Esophagus muscularis mucosa (tissue), 4 donors: ENCODE results near the gene PACRG. TPM values are rescaled to one million over a fixed set of nuclear protein-coding genes. Genes with fewer than 3 reads are reported as not detected.

ENCODE experiments used
- DNase-seq: peaks from one replicate; pipeline ENCODE4 v3.0.0-alpha.2; 2017; ENCODE audit errors: extremely low spot score
- H3K27ac ChIP-seq, 4 donors: fragments of 200-600 bp; sonication (generic); replicated peaks in 1 of 4; 1 replicate in 3 of 4; 2 replicates in 1 of 4; pipeline ENCODE4 v1.5.1; 2016 to 2019; ENCODE audit warnings: mild to moderate bottlenecking in 1 of 4
- H3K27me3 ChIP-seq, 4 donors: fragments of 200-600 bp; sonication (generic); one replicate each; pipeline versions ENCODE4 v1.5.1 to v1.6.0; 2016 to 2019
- H3K36me3 ChIP-seq, 4 donors: fragments of 200-600 bp; sonication (generic); one replicate each; pipeline ENCODE4 v1.5.1; 2016 to 2019
- H3K4me1 ChIP-seq, 4 donors: fragments of 200-600 bp; sonication (generic); one replicate each; pipeline ENCODE4 v1.5.1; 2016 to 2019
- H3K4me3 ChIP-seq, 4 donors: fragments of 200-600 bp; sonication (generic); 1 replicate in 2 of 4; 2 replicates in 2 of 4; pipeline ENCODE4 v1.5.1; 2016 to 2019; ENCODE audit warnings: mild to moderate bottlenecking in 4 of 4, moderate library complexity in 1 of 4
- H3K9me3 ChIP-seq, 4 donors: fragments of 200-600 bp; sonication (generic); 1 replicate in 3 of 4; 2 replicates in 1 of 4; pipeline ENCODE4 v1.5.1; 2016 to 2019
- CTCF ChIP-seq, 3 experiments: fragments of 200-600 bp in 2 of 3; fragments of 450-650 bp in 1 of 3; sonication (generic) in 2 of 3; IDR thresholded peaks; one replicate each; pipeline ENCODE4 v1.5.1; 2017 to 2019; ENCODE audit warnings: antibody characterized with exemption in 3 of 3, mild to moderate bottlenecking in 2 of 3, moderate library complexity in 1 of 3
- EP300 ChIP-seq: sonication (generic); formaldehyde crosslinking; IDR thresholded peaks from one replicate; pipeline ENCODE4 v1.6.1; 2017; ENCODE audit warnings: antibody characterized with exemption
- POLR2A ChIP-seq: fragments of 450-650 bp; IDR thresholded peaks from one replicate; pipeline ENCODE4 v1.6.1; 2017; ENCODE audit warnings: antibody characterized with exemption, moderate library complexity, mild to moderate bottlenecking, low read depth
- POLR2AphosphoS5 ChIP-seq, 2 donors: sonication (generic); formaldehyde crosslinking; IDR thresholded peaks; one replicate each; pipeline ENCODE4 v1.6.1; 2017; ENCODE audit warnings: antibody characterized with exemption in 2 of 2
- WGBS: methylation state at CpG from one replicate; pipeline ENCODE4 v1.1.5; 2018; 5-methylcytosine and 5-hydroxymethylcytosine counted together
- intact Hi-C: fragments of 100-400 bp; cut with DNase I; formaldehyde crosslinking; loops from one replicate; pipeline ENCODE4 v1.15.1; 2023
- total RNA-seq, 4 donors: library from RNA; depleted of rRNA; stranded (reverse); fragments of >200 nt; gene quantifications; one replicate each; pipeline versions ENCODE4 v1.1.0 to v1.2.1, GENCODE V29; 2016

The PACRG gene
- total RNA-seq, 4 donors from 2014 or later: 1.3 to 3.5 (median 1.8) TPM; not detected in 1

- H3K4me3 ChIP-seq: no peak overlapping the region
- no peak for DNase-seq
- H3K27me3 ChIP-seq: no peaks in the 10 kb centered on the region
- TF ChIP-seq CTCF (IDR thresholded peaks at IDR 0.05) (no peak), POLR2AphosphoS5 (IDR thresholded peaks at IDR 0.05) (no peak), POLR2A (no peak), EP300 (no peak)
- no peaks in the 10 kb centered on the region for H3K36me3 ChIP-seq
- no peaks in the 10 kb centered on the region for H3K4me1 ChIP-seq
- peaks cover 0 to under 1% (median 0%) of the 10 kb centered on the region in 4 donors for H3K9me3 ChIP-seq
- intact Hi-C loops: no loop called here
- WGBS: 87% methylated on average over 6 of the region's 6 CpGs
- H3K27ac ChIP-seq: no peak overlapping the region
Observed at GRCh38 chr6:163118941-163119340, 391.2 kb downstream of the PACRG start.

GRCh38 chr6:163120223-163120622 lies 392.4 kb downstream of the PACRG start:
- no peaks in the 10 kb centered on the region for H3K36me3 ChIP-seq
- no peaks in the 10 kb centered on the region for H3K9me3 ChIP-seq
- H3K4me1 ChIP-seq: no peaks in the 10 kb centered on the region
- no peaks in the 10 kb centered on the region for H3K27me3 ChIP-seq
- H3K27ac ChIP-seq: no peak overlapping the region
- intact Hi-C loops: no loop called here
- TF ChIP-seq POLR2A: no peak
- no peak for TF ChIP-seq CTCF (IDR thresholded peaks at IDR 0.05)
- no peak for TF ChIP-seq EP300
- TF ChIP-seq POLR2AphosphoS5 (IDR thresholded peaks at IDR 0.05): no peak
- no peak overlapping the region for H3K4me3 ChIP-seq
- DNase-seq: no peak
- 92% methylated on average over 3 of the region's 3 CpGs for WGBS

- Histone ChIP-seq H3K9me3 (no peaks in the 10 kb centered on the region), H3K27ac (no peak overlapping the region), H3K27me3 (no peaks in the 10 kb centered on the region), H3K4me3 (no peak overlapping the region), H3K4me1 (no peaks in the 10 kb centered on the region), H3K36me3 (no peaks in the 10 kb centered on the region)
- no peak for TF ChIP-seq POLR2A
- 66% methylated on average over 5 of the region's 5 CpGs for WGBS
- intact Hi-C loops: no loop called here
- no peak for DNase-seq
Observed at GRCh38 chr6:163121270-163121669, 393.5 kb downstream of the PACRG start.

DNA sequence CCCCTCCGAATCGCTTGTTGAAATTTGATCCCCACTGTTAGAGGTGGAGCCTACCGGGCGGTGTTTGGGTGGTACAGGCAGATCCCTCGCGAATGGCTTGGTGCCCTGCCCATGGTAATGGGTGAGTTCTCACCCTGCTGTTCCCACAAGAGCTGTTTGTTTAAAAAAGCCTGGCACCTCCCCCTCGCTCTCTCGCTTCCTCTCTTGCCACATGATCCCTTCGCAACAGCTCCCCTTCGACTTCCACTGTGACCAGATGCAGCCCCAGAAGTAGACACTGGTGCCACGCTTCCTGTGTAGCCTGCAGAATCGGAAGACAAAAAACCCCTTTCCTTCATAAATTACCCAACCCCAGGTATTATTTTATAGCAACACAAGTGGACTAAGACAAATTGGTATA lies 394.6 kb downstream of the PACRG start:
- no peaks in the 10 kb centered on the region for H3K4me1 ChIP-seq
- no peaks in the 10 kb centered on the region for H3K27me3 ChIP-seq
- TF ChIP-seq POLR2A (no peak), EP300 (no peak), CTCF (IDR thresholded peaks at IDR 0.05) (no peak), POLR2AphosphoS5 (IDR thresholded peaks at IDR 0.05) (no peak)
- DNase-seq: no peak
- intact Hi-C loops: no loop called here
- H3K4me3 ChIP-seq: no peak overlapping the region
- H3K27ac ChIP-seq: no peak overlapping the region
- WGBS: 93% methylated on average over 12 of the region's 12 CpGs
- H3K36me3 ChIP-seq: no peaks in the 10 kb centered on the region
- no peaks in the 10 kb centered on the region for H3K9me3 ChIP-seq

DNA sequence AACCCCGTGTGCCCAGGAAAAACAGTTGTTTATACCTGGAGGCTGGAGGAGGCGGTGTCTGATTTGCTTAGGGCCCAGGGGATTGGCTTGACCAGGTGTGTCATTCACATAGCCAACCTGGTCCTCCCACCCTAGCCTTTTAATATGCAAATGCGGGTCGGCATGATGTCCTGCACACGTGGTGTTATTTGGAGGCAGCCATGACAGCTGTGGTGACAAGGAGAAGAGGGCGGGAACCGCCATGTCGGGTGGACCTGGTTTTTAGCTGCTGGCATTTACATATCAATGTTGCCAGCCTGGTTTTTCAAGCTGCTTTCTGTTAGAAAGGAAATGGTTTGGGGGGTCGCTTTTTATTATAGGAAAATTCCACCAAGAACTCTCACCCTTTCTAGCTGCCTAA lies 395.3 kb downstream of the PACRG start:
- Histone ChIP-seq H3K9me3 (no peaks in the 10 kb centered on the region), H3K4me1 (no peaks in the 10 kb centered on the region), H3K36me3 (no peaks in the 10 kb centered on the region), H3K27me3 (no peaks in the 10 kb centered on the region), H3K4me3 (no peak overlapping the region), H3K27ac (no peak overlapping the region)
- TF ChIP-seq EP300 (no peak), POLR2A (no peak), POLR2AphosphoS5 (IDR thresholded peaks at IDR 0.05) (no peak), CTCF (IDR thresholded peaks at IDR 0.05) (no peak)
- intact Hi-C loops: no loop called here
- WGBS: 86% methylated on average over 9 of the region's 9 CpGs
- DNase-seq: no peak
